Skeletal muscle satellite cell (primary cell): Measurements from ENCODE around the gene PAX9. TPM values are rescaled to one million over a fixed set of nuclear protein-coding genes. Genes with fewer than 3 reads are reported as not detected.

Source experiments
- H3K27me3 ChIP-seq: 2 replicates; pipeline ENCODE4 v1.7.0; 2013; ENCODE audit warnings: low read length; ENCODE audit not compliant: control insufficient read depth, insufficient read depth
- H3K36me3 ChIP-seq: 2 replicates; pipeline ENCODE4 v1.7.0; 2013; ENCODE audit warnings: mild to moderate bottlenecking, control low read depth, low read length; ENCODE audit not compliant: insufficient read depth
- H3K4me1 ChIP-seq: 2 replicates; pipeline ENCODE4 v1.7.0; 2013; ENCODE audit warnings: low read length; ENCODE audit not compliant: control insufficient read depth, insufficient read depth
- H3K4me2 ChIP-seq: 2 replicates; pipeline ENCODE4 v1.7.0; 2013; ENCODE audit warnings: mild to moderate bottlenecking, low read length
- H3K4me3 ChIP-seq: 2 replicates; pipeline ENCODE4 v1.7.0; 2013; ENCODE audit warnings: low read length
- H3K9ac ChIP-seq: 2 replicates; pipeline ENCODE4 v1.7.0; 2013; ENCODE audit warnings: mild to moderate bottlenecking, low read depth, low read length, moderate library complexity
- H3K9me3 ChIP-seq: replicated peaks from 2 replicates; pipeline ENCODE4 v1.7.0; 2013; ENCODE audit warnings: mild to moderate bottlenecking, control low read depth, low read length
- total RNA-seq: library from RNA; depleted of rRNA; stranded (reverse); fragments of >200 nt; gene quantifications from 2 replicates; pipeline ENCODE4 v1.2.3, GENCODE V29; 2012; rRNA removed

Gene PAX9
- 1.7 and 2.0 TPM in 2 replicates for total RNA-seq

DNA sequence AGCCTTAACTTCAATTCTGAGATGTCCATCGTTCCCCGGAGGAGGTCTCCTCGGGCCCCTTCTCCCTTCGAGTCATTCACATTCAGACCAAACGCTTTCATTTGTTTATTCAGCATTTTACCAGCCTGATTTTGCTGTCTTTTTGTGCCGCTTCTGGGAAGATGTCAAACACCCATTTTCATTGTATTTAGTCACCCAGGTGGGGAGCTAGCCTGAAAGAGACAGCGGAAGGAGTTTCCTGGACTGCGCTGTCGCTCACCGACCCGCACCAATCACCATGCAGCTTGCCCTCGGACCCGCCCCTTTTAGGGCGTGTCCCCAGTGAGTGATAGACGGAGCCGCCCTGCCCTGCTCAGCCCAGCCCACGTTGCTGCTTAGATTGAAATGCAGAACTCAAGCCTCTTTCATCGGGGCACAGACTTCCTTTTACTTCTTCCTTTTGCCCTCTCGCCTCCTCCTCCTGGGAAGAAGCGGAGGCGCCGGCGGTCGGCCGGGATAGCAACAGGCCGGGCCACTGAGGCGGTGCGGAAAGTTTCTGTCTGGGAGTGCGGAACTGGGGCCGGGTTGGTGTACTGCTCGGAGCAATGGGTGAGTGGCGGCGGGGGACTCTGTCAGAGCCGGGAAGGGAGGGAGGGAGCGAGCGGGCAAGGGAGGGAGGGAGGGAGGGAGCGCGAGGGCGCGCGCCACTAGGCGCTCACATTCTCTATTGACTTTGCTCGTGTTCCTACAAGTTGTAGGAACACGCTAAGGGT lies at the start of gene PAX9:
Gene PAX9, plus strand, starts transcription at position 355 of the 752 bp plus-strand sequence. Its CDS starts 230 bp downstream, at position 585.
- Histone ChIP-seq H3K4me3 (peak within 1 kb of the TSS; percentile 76), H3K27me3 (peaks cover 67% of the 10 kb centered on the region), H3K4me1 (peaks cover 50% of the 10 kb centered on the region), H3K9me3 (no peaks in the 10 kb centered on the region), H3K4me2 (peak within 1 kb of the TSS; percentile 94), H3K9ac (peak within 1 kb of the TSS; percentile 84), H3K36me3 (no peaks in the 10 kb centered on the region)

DNA sequence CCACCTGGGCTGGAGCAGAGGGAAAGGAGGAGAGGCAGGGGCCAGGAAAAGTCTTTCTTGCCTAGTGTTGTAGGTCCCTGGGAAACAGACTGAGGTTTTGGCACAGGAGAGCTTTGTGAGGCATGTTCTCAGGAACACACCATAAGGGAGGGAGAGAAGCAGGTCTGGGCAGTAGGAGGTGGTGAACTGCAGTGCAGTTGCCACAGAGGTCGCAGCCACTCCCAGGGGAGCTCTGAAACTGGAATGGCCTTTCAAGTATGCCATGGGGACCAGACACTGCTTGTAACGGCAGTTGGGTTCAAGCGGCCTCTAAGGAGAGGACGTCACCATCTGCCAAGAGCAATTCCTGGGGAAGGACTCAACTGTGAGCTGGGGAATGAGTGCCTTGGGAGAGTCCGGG lies 43.8 kb upstream of the PAX9 start:
- no peak overlapping the region for H3K4me2 ChIP-seq
- no peaks in the 10 kb centered on the region for H3K36me3 ChIP-seq
- no peaks in the 10 kb centered on the region for H3K4me1 ChIP-seq
- H3K9ac ChIP-seq: no peak overlapping the region
- H3K9me3 ChIP-seq: no peaks in the 10 kb centered on the region
- peaks cover 19% of the 10 kb centered on the region for H3K27me3 ChIP-seq
- H3K4me3 ChIP-seq: no peak overlapping the region

DNA sequence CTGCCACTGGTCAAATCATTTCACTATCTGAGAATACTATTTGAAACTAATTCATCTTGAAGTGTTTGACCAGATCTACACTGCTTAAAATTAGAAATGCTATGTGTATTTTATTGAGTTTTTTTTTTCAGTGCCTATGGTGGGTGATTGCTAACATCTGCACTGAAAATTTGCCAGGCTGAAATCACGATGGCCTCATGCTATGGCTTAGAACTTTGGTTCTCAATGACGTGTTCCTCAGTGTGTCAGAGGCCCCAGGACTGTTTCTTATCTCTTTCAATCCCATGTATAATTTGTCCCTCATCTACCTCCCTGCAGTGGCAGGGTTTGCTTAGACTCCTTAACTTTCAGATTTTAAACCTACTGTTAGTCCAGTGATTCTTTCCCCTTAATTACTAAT lies 43.0 kb upstream of the PAX9 start:
- H3K4me2 ChIP-seq: no peak overlapping the region

DNA sequence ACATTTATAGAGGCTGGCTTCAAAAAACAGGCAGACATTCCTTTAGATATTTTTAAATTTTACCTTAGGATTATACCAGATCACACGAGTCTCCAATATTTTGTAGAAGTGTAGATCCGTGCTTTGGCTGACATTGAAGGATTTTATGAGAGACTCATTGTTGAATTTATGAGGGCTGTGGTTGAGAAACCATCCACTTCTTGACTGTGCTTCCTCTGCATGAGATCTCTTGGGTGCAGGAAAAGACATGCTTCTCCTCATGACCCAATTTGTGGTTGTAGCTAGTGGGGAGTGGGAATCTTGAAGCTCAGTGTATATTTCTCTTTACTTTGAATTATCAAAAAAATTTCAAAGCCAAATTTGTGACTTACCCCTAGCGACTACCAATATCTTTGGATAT lies 42.5 kb upstream of the PAX9 start:
- H3K9me3 ChIP-seq: no peaks in the 10 kb centered on the region
- H3K9ac ChIP-seq: no peak overlapping the region
- H3K4me3 ChIP-seq: no peak overlapping the region
- no peaks in the 10 kb centered on the region for H3K36me3 ChIP-seq
- H3K4me1 ChIP-seq: no peaks in the 10 kb centered on the region
- no peak overlapping the region for H3K4me2 ChIP-seq
- H3K27me3 ChIP-seq: peaks cover 19% of the 10 kb centered on the region

More for the DNA sequence above, 43.0 kb upstream of the PAX9 start:
- Histone ChIP-seq H3K4me3 (no peak overlapping the region), H3K36me3 (no peaks in the 10 kb centered on the region), H3K27me3 (peaks cover 19% of the 10 kb centered on the region), H3K4me1 (no peaks in the 10 kb centered on the region), H3K9me3 (no peaks in the 10 kb centered on the region), H3K9ac (no peak overlapping the region)

DNA sequence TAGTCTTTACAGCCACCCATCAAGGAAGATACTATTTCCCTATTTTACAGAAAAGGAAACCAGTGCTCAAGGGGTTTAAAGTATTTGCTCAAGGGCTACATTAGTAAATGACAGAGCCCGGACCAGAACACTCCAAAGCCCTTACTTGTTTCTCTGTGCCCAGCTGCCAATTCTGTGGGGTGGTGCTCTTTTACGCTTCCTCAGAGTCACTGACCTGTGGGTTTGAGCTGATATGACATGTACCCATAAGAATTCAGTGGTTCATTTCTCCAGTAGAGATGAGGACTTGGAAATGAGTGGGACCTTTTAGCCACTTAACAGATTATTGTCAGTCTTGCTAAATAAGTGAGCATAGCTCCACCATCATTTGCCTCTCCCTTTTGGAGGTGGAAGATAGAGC lies 41.8 kb upstream of the PAX9 start:
- no peak overlapping the region for H3K9ac ChIP-seq
- H3K4me1 ChIP-seq: no peaks in the 10 kb centered on the region
- no peak overlapping the region for H3K4me3 ChIP-seq
- H3K36me3 ChIP-seq: no peaks in the 10 kb centered on the region
- no peak overlapping the region for H3K4me2 ChIP-seq
- H3K27me3 ChIP-seq: peaks cover 19% of the 10 kb centered on the region
- H3K9me3 ChIP-seq: no peaks in the 10 kb centered on the region

DNA sequence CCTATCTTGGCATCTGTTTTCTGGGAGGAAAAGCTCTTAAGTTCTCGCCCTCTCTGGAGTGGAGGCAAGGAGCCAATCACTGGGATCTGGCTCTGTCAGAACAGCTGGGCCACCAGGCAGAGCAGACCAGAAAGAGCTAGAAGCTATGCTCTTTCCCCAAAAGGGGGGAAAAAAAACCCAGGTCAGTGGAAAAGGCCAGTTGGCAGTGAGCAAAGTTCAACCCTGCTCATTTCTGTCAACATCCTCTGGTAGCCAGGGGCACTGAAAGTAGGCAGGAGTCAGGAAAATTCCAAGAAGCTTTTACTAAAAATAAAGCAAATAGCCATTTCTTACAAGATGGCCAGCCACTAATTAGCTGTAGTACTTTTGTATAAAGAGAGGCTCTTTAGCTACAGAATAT lies 36.6 kb upstream of the PAX9 start:
- no peak overlapping the region for H3K4me3 ChIP-seq

DNA sequence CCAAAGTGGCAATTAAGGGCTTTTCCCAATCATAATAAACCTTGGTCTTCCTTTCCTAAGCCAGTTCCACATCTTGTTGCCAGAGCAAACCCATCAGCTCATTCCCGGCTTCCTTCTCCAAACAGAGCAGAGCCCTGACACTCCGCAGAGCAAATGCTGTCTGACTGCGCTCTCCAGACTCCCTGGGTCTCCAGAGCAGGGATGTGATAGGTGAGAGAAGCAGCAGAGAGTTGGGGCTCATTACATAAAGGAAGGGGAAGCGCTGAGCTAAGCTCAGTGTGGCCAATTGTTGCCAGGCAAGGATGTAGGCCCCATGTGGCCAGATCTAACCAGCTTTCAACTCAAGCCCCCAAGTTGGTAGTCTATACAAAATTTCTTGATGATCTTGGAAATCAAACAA lies 36.2 kb upstream of the PAX9 start:
- Histone ChIP-seq H3K4me3 (no peak overlapping the region), H3K4me1 (no peaks in the 10 kb centered on the region), H3K9ac (no peak overlapping the region), H3K9me3 (no peaks in the 10 kb centered on the region), H3K36me3 (no peaks in the 10 kb centered on the region), H3K4me2 (no peak overlapping the region), H3K27me3 (peaks cover 21% of the 10 kb centered on the region)

More for the DNA sequence above, 36.6 kb upstream of the PAX9 start:
- Histone ChIP-seq H3K9ac (no peak overlapping the region), H3K4me2 (no peak overlapping the region), H3K27me3 (peaks cover 18% of the 10 kb centered on the region), H3K36me3 (no peaks in the 10 kb centered on the region), H3K9me3 (no peaks in the 10 kb centered on the region), H3K4me1 (no peaks in the 10 kb centered on the region)

DNA sequence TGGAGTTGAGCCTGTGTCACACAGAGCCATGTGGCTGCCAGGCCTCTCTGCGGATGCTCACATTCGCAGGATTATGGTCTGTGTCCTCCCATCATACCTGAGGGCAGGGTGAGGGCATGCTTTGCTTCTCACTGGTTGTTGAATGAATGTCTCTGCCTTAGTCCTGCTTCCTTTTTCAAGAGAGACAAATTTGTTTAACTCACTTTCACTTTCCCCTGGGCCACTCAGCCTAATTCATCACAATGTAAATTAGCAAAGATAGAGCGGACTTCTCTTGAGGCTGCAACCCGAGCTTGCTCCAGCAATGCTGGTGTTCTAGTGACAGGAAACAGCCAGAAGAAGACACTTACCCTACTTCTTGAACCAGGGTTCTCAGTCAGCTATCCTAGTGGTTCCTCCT lies 35.5 kb upstream of the PAX9 start:
- H3K9me3 ChIP-seq: no peaks in the 10 kb centered on the region
- no peaks in the 10 kb centered on the region for H3K36me3 ChIP-seq
- H3K4me3 ChIP-seq: no peak overlapping the region
- H3K4me2 ChIP-seq: no peak overlapping the region
- H3K9ac ChIP-seq: no peak overlapping the region
- peaks cover 24% of the 10 kb centered on the region for H3K27me3 ChIP-seq
- H3K4me1 ChIP-seq: no peaks in the 10 kb centered on the region

DNA sequence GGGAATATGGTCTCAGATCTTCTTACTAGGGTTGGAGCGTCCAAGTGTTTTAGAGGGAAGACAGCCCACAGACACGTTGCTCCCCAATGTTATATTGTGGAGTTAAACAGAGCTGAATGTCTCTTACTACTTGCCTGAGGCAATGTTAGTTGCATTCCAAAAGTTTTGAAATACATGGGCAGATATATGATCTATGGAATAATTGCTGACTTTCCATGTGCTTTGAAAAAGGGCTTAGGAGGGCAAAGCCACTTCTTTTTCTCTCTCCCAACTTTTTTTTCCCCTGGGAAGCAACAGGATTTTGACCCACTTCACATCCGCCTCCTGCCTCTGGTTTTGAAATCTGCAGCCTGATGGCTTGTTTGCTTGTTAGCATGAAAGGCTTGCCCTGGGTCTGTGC lies 33.7 kb upstream of the PAX9 start:
- Histone ChIP-seq H3K36me3 (no peaks in the 10 kb centered on the region), H3K4me3 (no peak overlapping the region), H3K9ac (no peak overlapping the region), H3K4me1 (no peaks in the 10 kb centered on the region), H3K27me3 (peaks cover 20% of the 10 kb centered on the region), H3K9me3 (no peaks in the 10 kb centered on the region), H3K4me2 (no peak overlapping the region)

DNA sequence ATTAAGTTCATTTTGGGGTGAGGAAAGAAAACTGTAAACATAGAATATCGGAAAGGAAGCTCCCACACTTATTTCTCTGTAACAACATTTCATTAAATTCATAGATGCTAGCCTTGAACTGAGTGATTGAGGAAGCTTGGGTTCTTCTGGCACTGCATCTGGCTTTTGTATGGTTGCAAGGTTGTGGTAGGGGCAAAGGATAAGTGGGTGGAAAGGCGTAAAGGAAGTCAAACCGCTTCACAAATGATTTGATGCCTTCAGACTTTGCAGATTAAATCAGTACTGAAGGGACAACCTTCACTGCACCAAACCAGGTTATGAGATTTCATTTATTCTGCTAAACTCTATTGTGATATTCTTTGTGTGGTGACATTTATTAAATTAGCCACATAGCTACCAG lies 28.1 kb upstream of the PAX9 start:
- Histone ChIP-seq H3K9me3 (no peaks in the 10 kb centered on the region), H3K27me3 (peaks cover 36% of the 10 kb centered on the region), H3K4me3 (no peak overlapping the region), H3K4me1 (no peaks in the 10 kb centered on the region), H3K36me3 (no peaks in the 10 kb centered on the region), H3K4me2 (no peak overlapping the region), H3K9ac (no peak overlapping the region)

DNA sequence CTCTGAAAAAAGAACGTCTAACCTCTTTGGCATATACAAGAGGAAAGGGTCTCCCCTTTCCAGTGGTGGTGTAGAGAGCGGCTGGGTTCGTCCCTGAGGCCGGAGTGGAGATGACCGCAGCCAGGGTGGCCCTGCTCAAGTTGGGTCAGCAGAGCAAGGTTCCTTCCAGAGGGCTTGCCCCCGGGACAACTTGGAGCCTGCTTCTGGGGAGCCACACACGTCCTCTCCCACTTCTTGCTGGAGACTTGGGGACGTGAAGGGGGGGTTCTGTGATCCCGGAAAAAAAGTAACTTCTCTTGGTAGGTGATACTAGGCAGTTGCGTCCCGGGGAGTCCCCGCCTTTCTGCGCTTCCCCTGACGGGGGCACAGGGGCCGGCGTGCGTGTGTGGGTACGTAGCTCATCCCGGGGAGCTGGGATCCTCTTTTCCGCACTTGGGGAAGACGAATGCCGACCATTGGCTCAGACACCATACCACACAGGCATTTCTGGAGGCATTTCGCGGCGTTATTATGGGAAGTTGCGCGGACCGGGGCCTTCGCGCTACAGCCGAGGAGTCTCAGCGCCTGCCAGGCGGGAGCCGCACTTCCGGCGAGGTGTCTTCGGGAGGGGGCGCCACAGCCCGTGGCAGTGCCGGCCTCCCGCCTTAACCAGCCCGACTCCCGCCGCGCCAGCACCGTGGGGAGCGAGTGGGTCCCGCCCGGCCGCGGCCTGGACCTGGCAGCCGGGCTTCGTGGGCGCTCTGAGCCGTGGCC lies 14.8 kb upstream of the PAX9 start:
- peak overlapping the region; percentile 66 for H3K9ac ChIP-seq
- H3K9me3 ChIP-seq: no peaks in the 10 kb centered on the region
- H3K27me3 ChIP-seq: peaks cover 88% of the 10 kb centered on the region
- no peaks in the 10 kb centered on the region for H3K36me3 ChIP-seq
- peak overlapping the region; percentile 69 for H3K4me3 ChIP-seq
- H3K4me2 ChIP-seq: peak overlapping the region; percentile 97
- H3K4me1 ChIP-seq: peaks cover 19% of the 10 kb centered on the region
